ENCODE measurements around the gene ABCA7.

ABCA7 gene

DNA sequence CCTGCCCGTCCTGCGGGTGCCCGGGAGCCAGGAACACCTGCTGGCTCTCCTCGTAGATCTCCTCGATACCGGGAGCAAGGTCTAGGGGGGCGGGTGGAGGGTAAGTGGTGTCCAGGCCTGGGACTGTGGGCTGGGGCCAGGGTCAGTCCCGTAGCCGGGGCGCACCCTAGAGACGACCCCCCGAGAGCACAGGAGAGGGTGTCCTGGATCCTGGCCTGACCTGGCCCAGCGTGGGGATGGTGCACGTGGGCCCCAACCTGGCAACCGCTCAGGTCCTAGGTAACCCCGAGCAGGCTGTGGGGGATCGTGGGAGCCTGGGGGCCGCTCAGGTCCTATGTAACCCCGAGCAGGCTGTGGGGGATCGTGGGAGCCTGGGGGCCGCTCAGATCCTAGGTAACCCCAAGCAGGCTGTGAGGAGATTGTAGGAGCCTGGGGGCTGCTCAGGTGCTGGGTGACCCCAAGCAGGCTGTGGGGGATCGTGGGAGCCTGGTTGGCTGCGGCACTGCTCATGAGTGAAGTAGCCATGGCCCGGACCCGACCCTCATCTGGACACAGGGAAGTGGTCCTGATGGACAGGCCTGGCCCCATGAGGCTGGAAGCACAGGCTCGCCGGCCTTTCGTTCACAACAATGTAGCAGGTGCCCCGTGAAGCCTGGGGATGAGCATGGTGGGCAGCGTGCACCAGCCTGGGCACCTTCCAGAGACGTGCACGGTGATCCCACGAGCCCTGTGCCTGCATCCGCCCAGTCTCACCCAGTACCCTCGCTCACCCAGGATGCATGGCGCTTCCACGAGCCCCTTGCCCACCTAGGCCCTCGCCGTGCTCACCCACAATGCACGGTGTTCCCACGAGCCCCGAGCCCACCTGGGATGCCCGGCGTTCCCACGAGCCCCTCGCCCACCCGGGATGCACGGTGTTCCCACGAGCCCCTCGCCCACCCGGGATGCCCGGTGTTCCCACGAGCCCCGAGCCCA lies 70.1 kb downstream of the ABCA7 start:
- Histone ChIP-seq H4K91ac (ENCODE audit: low read length) (no peak overlapping the region), H3K4me2 (ENCODE audit: low read length, poor library complexity, severe bottlenecking) (no peak overlapping the region), H3K9ac (ENCODE audit: low read length) (no peak overlapping the region), H3K79me1 (replicated peaks; ENCODE audit: low read length, poor library complexity, severe bottlenecking) (peaks cover 6% of the 10 kb centered on the region), H3K14ac (ENCODE audit: low read length in 2 of 2) (no peak overlapping the region), H2BK12ac (ENCODE audit: low read length in 2 of 2) (no peak overlapping the region), H2BK5ac (ENCODE audit: low read depth, low read length, poor library complexity, severe bottlenecking) (no peak overlapping the region), H3K27me3 (ENCODE audit: control insufficient read depth in 1 of 2, insufficient read depth in 1 of 2, low read length in 2 of 2) (no peaks in the 10 kb centered on the region), H3K4me3 (ENCODE audit: insufficient read depth in 1 of 2, low read depth in 1 of 2, low read length in 2 of 2) (no peak overlapping the region), H2AFZ (ENCODE audit: low read depth, low read length) (no peak overlapping the region), H2BK120ac (ENCODE audit: low read depth, low read length) (no peak overlapping the region), H3K4ac (ENCODE audit: low read depth in 1 of 2, low read length in 2 of 2) (no peak overlapping the region), H3K23ac (ENCODE audit: low read length in 2 of 2) (no peak overlapping the region), H3K9me3 (ENCODE audit: control insufficient read depth, low read length) (no peaks in the 10 kb centered on the region), H3K36me3 (ENCODE audit: control insufficient read depth in 1 of 2, insufficient read depth in 2 of 2, low read depth in 1 of 2, low read length in 2 of 2) (peaks cover 59 to 95% of the 10 kb centered on the region in 2 experiments), H2AK5ac (ENCODE audit: low read length, severe bottlenecking) (no peak overlapping the region), H4K8ac (ENCODE audit: low read length) (peak overlapping the region; percentile 31), H3K27ac (ENCODE audit: low read length, poor library complexity, severe bottlenecking) (no peak overlapping the region), H3K18ac (ENCODE audit: low read depth in 1 of 2, low read length in 2 of 2) (no peak overlapping the region), H2BK15ac (ENCODE audit: low read depth, poor library complexity, severe bottlenecking) (no peak overlapping the region), H3K4me1 (ENCODE audit: control insufficient read depth, insufficient read depth, low read depth, low read length) (peaks cover 44% of the 10 kb centered on the region)
- 97% methylated on average over 50 of the region's 54 CpGs for WGBS
- DNase-seq, result no peak

DNA sequence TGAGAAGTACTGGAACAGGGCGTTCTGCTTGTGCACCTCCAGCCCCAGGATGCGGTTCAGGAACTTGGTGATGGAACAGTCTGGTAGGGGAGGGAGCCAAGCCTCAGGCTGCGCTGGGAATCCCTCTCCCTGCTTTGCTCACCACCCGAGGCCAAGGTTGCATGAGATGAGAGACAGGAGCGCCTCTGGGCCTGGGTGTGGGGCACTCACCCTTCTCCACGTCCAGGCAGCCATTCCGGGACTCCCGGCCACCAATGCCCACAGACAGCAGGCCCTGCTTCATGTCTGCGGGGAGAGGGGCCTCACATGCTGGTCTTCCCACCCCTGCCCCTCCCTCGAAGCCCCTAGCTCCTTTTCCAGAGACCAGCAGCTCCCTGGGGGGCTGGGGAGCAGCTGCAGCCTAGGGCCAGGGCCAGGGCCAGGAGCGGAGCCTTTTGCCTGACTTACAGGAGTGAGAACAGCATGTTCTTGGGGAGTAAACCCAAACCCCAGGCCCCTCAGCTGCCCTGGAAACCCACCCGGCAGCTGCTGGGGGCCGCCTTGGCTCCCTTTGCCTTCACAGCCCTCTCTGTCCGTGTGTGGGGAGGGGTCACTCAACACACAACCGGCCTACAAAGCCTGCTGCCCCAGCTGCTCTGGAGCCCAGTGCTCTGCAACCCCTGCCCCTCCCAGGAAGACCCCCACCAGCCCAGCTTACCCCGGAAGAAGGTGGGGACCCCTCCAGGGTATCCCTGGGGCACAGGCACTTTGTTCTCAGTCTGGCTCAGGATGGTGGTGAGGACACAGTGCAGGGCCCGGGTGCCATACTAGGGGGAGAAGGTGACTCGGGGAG lies 71.1 kb downstream of the ABCA7 start:
- H3K36me3 ChIP-seq (ENCODE audit: control insufficient read depth in 1 of 2, insufficient read depth in 2 of 2, low read depth in 1 of 2, low read length in 2 of 2), result peaks cover 62 to 92% of the 10 kb centered on the region in 2 experiments
- no peak overlapping the region for H2BK15ac ChIP-seq (ENCODE audit: low read depth, poor library complexity, severe bottlenecking)
- H3K27me3 ChIP-seq (ENCODE audit: control insufficient read depth in 1 of 2, insufficient read depth in 1 of 2, low read length in 2 of 2), result no peaks in the 10 kb centered on the region
- 87% methylated on average over 16 of the region's 18 CpGs for WGBS
- H3K18ac ChIP-seq (ENCODE audit: low read depth in 1 of 2, low read length in 2 of 2), result no peak overlapping the region
- H3K4me3 ChIP-seq (ENCODE audit: insufficient read depth in 1 of 2, low read depth in 1 of 2, low read length in 2 of 2), result no peak overlapping the region
- no peak overlapping the region for H3K4ac ChIP-seq (ENCODE audit: low read depth in 1 of 2, low read length in 2 of 2)
- no peak for DNase-seq
- H2AK5ac ChIP-seq (ENCODE audit: low read length, severe bottlenecking), result no peak overlapping the region
- no peak overlapping the region for H4K8ac ChIP-seq (ENCODE audit: low read length)
- no peak overlapping the region for H2BK12ac ChIP-seq (ENCODE audit: low read length in 2 of 2)
- H3K9me3 ChIP-seq (ENCODE audit: control insufficient read depth, low read length), result no peaks in the 10 kb centered on the region
- no peak overlapping the region for H2AFZ ChIP-seq (ENCODE audit: low read depth, low read length)
- no peak overlapping the region for H2BK120ac ChIP-seq (ENCODE audit: low read depth, low read length)
- no peak overlapping the region for H2BK5ac ChIP-seq (ENCODE audit: low read depth, low read length, poor library complexity, severe bottlenecking)
- no peak overlapping the region for H3K9ac ChIP-seq (ENCODE audit: low read length)
- H3K4me2 ChIP-seq (ENCODE audit: low read length, poor library complexity, severe bottlenecking), result no peak overlapping the region
- H3K79me1 ChIP-seq (replicated peaks; ENCODE audit: low read length, poor library complexity, severe bottlenecking), result peaks cover 6% of the 10 kb centered on the region
- no peak overlapping the region for H3K27ac ChIP-seq (ENCODE audit: low read length, poor library complexity, severe bottlenecking)
- H3K14ac ChIP-seq (ENCODE audit: low read length in 2 of 2), result no peak overlapping the region
- H4K91ac ChIP-seq (ENCODE audit: low read length), result no peak overlapping the region
- no peak overlapping the region for H3K23ac ChIP-seq (ENCODE audit: low read length in 2 of 2)
- peaks cover 34% of the 10 kb centered on the region for H3K4me1 ChIP-seq (ENCODE audit: control insufficient read depth, insufficient read depth, low read depth, low read length)

DNA sequence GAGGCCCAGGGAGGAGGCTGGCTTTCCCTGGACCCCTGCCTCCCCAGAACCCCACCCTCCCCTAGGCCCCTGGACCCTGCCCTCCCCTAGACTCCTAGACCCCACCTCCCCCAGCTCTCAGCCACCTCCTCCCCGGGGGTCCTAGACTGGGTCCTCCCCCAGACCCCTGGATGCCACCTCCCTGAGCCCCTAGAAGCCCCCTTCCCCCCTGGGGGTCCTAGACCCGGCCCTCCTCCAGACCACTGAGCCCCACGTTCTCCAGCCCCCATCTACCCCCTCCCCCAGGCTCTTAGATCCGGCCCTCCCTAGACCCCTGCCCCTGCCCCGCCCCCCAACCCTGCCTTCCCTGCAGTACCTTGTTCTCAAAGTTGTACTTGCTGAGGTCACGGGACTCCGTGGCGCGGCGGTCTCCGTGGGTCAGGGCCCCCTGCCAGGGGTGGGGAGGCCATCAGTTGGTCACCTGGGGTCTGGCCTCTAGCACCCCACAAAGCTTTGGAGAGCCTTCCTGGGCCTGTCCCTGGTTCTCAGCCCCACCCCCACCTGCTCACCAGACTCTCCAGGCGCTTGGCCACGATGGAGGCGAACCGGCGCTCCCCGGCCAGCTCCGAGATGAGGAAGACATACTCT lies 71.8 kb downstream of the ABCA7 start:
- H3K14ac ChIP-seq (ENCODE audit: low read length in 2 of 2), result no peak overlapping the region
- no peak overlapping the region for H3K4me2 ChIP-seq (ENCODE audit: low read length, poor library complexity, severe bottlenecking)
- no peaks in the 10 kb centered on the region for H3K9me3 ChIP-seq (ENCODE audit: control insufficient read depth, low read length)
- H2AK5ac ChIP-seq (ENCODE audit: low read length, severe bottlenecking), result no peak overlapping the region
- peaks cover 27% of the 10 kb centered on the region for H3K4me1 ChIP-seq (ENCODE audit: control insufficient read depth, insufficient read depth, low read depth, low read length)
- no peak overlapping the region for H3K4ac ChIP-seq (ENCODE audit: low read depth in 1 of 2, low read length in 2 of 2)
- H3K27ac ChIP-seq (ENCODE audit: low read length, poor library complexity, severe bottlenecking), result no peak overlapping the region
- WGBS, result 93% methylated on average over 18 of the region's 18 CpGs
- H2BK5ac ChIP-seq (ENCODE audit: low read depth, low read length, poor library complexity, severe bottlenecking), result no peak overlapping the region
- peaks cover 62 to 92% of the 10 kb centered on the region in 2 experiments for H3K36me3 ChIP-seq (ENCODE audit: control insufficient read depth in 1 of 2, insufficient read depth in 2 of 2, low read depth in 1 of 2, low read length in 2 of 2)
- no peaks in the 10 kb centered on the region for H3K27me3 ChIP-seq (ENCODE audit: control insufficient read depth in 1 of 2, insufficient read depth in 1 of 2, low read length in 2 of 2)
- no peak overlapping the region for H4K91ac ChIP-seq (ENCODE audit: low read length)
- no peak overlapping the region for H3K23ac ChIP-seq (ENCODE audit: low read length in 2 of 2)
- H2BK15ac ChIP-seq (ENCODE audit: low read depth, poor library complexity, severe bottlenecking), result no peak overlapping the region
- no peak overlapping the region for H4K8ac ChIP-seq (ENCODE audit: low read length)
- DNase-seq, result no peak
- H2BK120ac ChIP-seq (ENCODE audit: low read depth, low read length), result no peak overlapping the region
- no peak overlapping the region for H2AFZ ChIP-seq (ENCODE audit: low read depth, low read length)
- no peak overlapping the region for H3K9ac ChIP-seq (ENCODE audit: low read length)
- no peak overlapping the region for H3K18ac ChIP-seq (ENCODE audit: low read depth in 1 of 2, low read length in 2 of 2)
- H3K4me3 ChIP-seq (ENCODE audit: insufficient read depth in 1 of 2, low read depth in 1 of 2, low read length in 2 of 2), result no peak overlapping the region
- H2BK12ac ChIP-seq (ENCODE audit: low read length in 2 of 2), result no peak overlapping the region
- peaks cover 4% of the 10 kb centered on the region for H3K79me1 ChIP-seq (replicated peaks; ENCODE audit: low read length, poor library complexity, severe bottlenecking)

Measured in mesenchymal stem cell (in vitro differentiated cells and primary cell).